NCI-H1694 (cell line): ENCODE data around the gene MOCS1.

Experiments
- DNase-seq: peaks from one replicate; lab custom pipeline; 2025; lab: John Stamatoyannopoulos, UW

The MOCS1 gene

DNA sequence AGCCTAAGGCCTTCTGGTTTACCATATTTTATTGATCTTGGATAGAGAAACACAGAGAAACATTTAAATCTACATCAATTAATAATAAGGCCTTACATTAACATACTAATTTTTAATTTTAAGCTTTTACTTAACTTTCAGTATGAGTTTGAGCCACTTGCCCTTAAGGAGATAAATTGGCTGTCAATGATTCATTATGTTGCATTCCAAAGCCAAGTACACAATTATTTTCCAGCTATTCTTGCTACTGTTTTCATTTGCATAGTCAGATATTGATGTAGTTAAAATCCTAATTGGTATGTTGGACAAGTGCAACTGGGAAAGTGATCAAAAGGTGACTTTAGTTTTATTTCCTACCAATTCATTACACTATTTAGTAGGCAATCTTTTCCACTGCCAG is 58.2 kb downstream of the MOCS1 start:
- DNase-seq = no peak

DNA sequence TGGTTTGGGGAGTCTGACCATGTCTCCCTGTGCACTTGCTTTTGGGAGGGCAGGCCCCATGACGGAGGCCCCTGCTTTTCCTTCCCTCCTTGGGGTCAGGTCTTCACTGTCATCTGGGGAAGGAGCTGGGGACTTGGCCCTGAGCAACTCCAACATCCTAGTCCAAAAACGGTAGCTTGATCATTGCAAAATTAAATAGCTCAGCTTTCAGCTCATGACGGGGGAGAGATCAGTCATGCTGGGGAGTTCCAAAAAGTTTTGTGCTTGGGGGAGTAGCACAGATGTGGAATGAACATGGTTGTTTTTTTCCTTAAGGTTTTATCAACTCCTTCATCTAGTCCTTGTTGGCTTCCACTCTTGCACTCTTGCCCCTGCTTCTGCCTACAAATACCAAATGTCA is 60.8 kb downstream of the MOCS1 start:
- no peak for DNase-seq

DNA sequence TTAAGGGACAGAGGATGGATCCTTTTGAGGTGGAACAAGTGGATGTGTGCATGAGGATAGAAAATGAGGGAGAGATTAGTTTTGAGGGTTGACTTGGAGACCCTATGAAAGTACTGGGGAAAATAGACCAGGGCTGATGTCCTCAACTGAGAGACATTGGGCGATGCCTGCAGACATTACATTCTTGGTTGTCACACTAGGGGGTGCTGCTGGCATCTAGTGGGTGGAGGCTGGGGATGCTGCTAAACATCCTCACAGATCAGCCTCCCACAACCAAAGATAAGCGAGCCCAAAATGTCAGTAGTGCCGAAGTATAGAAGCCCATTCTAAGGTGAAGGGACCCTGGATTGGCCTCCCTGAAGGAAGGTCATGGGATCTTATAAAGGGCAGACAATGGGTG is 63.3 kb downstream of the MOCS1 start:
- DNase-seq = no peak

DNA sequence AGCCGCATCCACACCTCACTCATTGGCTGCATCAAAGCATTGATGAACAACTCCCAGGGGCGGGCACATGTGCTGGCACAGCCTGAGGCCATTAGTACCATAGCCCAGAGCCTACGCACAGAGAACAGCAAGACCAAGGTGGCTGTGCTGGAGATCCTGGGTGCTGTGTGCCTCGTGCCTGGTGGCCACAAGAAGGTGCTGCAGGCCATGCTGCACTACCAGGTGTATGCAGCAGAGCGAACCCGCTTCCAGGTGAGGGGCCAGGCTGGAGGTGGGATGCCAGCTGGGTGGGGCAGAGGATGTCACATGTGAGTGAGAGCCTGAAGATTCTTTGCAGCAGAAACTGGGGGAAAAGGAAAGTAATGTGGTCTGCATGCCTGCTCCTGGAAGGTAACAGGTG is 66.7 kb downstream of the MOCS1 start:
- DNase-seq = no peak

DNA sequence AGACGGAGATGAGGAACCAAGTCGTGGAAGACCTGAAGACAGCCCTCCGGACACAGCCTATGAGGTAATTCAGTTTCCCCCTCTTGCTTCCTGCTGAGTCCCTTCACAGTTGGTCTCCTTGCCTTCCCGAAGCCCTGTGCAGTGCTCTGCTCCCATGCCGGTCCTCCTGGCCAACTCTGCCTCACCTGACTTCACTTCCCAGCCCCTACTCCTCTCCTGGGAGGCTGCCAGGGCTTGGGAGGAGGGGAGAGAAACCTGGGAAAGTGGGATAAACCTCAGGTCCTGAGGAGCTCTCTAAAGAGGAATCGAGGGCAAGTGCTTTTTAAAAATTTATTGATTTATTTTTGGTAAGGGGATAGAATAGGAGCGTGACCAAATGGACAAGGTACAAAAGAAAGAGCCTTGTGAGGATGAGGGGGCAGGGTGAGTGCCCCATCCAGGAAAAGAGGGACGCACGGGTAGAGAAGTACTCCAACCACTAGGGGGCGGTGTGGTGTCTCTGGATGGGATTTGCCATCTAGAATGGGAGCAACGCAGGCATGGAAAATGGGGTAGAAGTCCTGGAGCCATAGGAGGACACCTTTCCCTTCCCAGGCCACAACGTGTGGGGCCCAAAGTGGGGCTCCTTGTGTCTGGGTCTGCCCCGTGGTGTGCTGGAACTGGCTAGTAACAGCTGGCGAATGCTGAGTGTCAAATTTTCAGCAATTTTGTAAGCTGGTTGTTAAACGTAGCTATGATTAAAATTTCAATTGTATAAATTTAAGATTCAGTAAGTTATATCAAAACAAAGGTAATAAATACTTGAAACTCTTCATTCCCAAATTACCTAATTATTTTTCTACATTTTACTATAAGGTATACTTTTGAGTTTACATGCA is 69.0 kb downstream of the MOCS1 start:
- DNase-seq = peak; percentile 33

DNA sequence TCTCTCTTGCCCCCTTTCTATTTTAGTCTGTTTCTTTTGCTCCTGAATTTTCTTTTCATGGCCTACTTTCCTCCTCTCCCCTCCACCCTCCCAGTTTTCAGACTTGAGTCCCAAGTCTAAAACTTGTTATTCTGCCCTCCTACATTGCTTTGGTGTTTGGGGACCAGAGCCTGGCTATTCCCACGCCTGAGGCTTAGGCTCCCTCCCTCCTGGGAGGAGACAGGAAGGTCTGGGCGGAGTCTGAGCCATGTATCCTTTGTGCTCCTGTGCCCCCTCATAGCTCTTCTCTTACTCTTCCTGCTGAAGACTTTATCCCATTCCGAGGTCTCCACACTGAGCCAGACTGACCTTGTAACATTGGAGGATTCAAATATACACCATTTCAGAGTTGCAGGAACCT is 72.6 kb downstream of the MOCS1 start:
- no peak for DNase-seq

DNA sequence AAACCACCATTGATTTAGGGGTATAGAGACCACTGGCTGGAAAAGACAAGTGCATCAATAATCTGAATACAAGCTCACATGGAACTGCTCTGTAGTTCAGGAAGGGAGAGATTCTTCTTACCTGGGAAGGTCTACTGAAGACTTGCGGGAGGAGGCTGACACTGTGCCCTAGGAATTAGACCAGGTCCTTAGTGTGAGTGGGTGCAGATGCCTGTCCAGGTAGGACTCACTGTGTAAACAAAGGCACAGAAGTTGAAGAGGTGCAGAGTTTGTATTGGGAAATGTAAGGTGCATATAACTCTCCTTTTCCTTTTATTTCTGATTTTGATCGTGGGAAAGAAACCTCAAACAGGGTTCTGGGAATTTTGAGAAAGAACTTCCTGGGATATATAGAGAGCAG is 75.2 kb downstream of the MOCS1 start:
- DNase-seq = no peak

DNA sequence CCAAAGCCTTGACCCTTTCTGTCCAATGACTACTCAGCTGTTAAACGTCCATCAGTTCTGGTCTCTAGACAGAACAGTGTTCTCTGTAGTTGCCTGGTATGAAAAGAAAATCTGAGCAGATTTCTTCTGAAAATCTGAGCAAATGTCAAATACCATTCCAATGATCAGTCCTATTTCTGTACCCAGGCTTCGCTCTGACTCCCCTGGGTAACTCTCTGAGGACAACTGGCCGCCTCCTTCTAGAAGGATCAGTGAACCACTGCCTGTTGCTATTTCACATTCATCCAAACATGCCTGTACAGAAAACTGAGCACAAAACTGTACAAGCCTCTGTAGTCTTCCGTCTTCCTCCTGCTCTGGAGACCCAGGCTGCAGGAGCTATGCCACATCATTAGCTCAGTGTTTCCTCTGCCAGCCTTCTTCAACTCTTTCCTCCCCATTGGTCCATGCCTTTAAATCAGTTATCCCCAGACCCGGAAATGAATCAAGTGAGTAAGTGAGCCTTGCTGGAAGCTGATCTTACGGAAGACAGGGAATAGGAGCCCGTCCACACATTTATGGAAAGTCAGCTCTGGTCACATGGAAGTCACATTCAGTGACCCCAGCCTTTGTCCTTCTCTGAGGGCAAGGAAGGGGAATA is 78.8 kb downstream of the MOCS1 start:
- DNase-seq = no peak
